HL-60/S4 (cell line): Measurements from ENCODE around the gene RFX8.
"Not testable (repeated sequence)": the region's sequence is repeated elsewhere in the genome, so short reads cannot be mapped to it uniquely, and the experiment has no call there.

ENCODE experiments used
- in situ Hi-C: fragments of 300-500 bp; cut with MboI; formaldehyde crosslinking; loops from 2 replicates; pipeline ENCODE4 v1.14.3; 2022; ENCODE audit warnings: low sequenced_read_pairs

Gene RFX8

GRCh38 chr2:101360232-101360631 is 114.7 kb downstream of the RFX8 start:
- in situ Hi-C loops: no loop called here

- in situ Hi-C loops: no loop called here
Measured at GRCh38 chr2:101359410-101359954, 115.4 kb downstream of the RFX8 start.

GRCh38 chr2:101357376-101357775 is 117.5 kb downstream of the RFX8 start:
- in situ Hi-C loops: no loop called here

- in situ Hi-C loops: no loop called here
Measured at GRCh38 chr2:101356521-101356920, 118.4 kb downstream of the RFX8 start.

GRCh38 chr2:101356055-101356454 is 118.9 kb downstream of the RFX8 start:
- in situ Hi-C loops: no loop called here

GRCh38 chr2:101355401-101356054 is 119.4 kb downstream of the RFX8 start:
- in situ Hi-C loops: no loop called here

GRCh38 chr2:101354420-101355311 is 120.2 kb downstream of the RFX8 start:
- in situ Hi-C loops: no loop called here

- in situ Hi-C loops: not testable (repeated sequence)
Measured at GRCh38 chr2:101352631-101353030, 122.3 kb downstream of the RFX8 start.

- in situ Hi-C loops: no loop called here
Measured at GRCh38 chr2:101351207-101351606, 123.7 kb downstream of the RFX8 start.

GRCh38 chr2:101349893-101350662 is 124.8 kb downstream of the RFX8 start:
- in situ Hi-C loops: loop anchor here (25.0 kb wide), 1 partner anchor 1087 kb away; no protein-coding TSS in a partner anchor

GRCh38 chr2:101348883-101349282 is 126.0 kb downstream of the RFX8 start:
- in situ Hi-C loops: loop anchor here (25.0 kb wide), 1 partner anchor 1088 kb away; no protein-coding TSS in a partner anchor
